HG03039 (cell line): ENCODE data around the gene TSN.

ENCODE experiments used
- ATAC-seq: cut with Tn5 transposase; IDR thresholded peaks from one replicate; pipeline ENCODE4 v1.9.1; 2021; ENCODE audit warnings: mild to moderate bottlenecking, moderate library complexity; ENCODE audit not compliant: unreplicated experiment

Gene TSN

DNA sequence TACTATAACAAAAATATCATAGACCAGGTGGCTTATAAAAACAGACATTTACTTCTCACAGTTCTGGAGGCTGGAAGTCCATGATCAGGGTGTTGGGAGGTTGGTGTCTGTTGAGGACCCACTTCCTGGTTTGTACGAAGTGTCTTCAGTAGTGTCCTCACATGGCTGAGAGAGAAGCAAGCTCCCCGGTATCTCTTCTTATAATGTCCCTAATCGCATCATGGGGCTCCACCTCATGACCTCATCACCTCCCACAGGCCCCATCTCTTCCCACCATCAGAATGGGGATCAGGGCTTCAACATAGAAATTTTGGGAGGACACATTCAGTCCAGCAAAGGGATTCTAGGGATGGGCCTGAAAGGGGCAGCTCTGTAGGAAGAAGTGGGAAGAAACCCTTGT is 14.0 kb upstream of the TSN start:
- ATAC-seq, result no peak

GRCh38 chr2:121746071-121746578 is 9.3 kb upstream of the TSN start:
- no peak for ATAC-seq

DNA sequence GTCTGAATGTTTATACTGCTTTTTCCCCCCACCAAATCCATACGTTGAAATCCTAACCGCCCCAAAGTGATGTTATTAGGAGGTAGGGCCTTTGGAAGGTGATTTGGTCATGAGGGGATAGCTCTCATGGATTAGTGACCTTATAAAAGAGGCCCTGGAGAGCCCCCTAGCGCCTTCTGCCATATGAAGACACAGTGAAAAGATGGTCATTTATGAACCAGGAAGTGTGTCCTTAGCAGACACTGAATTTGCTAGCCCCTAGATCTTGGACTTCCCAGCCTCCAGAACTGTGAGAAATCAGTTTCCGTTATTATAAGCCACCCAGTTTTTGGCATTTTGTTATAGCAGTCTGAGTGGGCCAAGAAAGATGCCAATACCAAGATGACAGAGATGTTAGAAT is 7.2 kb upstream of the TSN start:
- no peak for ATAC-seq

DNA sequence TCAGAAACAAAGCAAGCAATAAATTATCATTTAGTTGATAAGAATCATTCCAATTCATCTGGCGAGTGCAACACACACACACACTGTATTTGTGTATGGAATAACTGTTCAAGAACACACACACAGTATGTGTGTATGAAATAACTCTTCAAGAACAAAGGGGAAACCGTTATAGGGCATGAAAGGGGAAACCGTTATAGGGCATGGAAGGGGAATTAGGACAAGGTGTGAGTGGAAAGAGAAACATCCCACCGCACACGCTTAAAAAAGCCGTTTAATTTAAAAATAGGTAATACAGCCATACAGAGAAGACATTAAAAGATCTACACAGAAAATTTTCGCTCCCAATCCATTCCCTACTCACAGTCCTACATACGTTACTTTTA is 607 bp upstream of the TSN start:
- no peak for ATAC-seq

- ATAC-seq, result no peak
Observed at GRCh38 chr2:121764681-121765228, 9.3 kb downstream of the TSN start.

GRCh38 chr2:121766624-121767023 is 11.2 kb downstream of the TSN start:
- no peak for ATAC-seq

- ATAC-seq, result no peak
Observed at GRCh38 chr2:121768143-121768755, 12.8 kb downstream of the TSN start.

GRCh38 chr2:121771976-121772742 is 16.7 kb downstream of the TSN start:
- no peak for ATAC-seq

DNA sequence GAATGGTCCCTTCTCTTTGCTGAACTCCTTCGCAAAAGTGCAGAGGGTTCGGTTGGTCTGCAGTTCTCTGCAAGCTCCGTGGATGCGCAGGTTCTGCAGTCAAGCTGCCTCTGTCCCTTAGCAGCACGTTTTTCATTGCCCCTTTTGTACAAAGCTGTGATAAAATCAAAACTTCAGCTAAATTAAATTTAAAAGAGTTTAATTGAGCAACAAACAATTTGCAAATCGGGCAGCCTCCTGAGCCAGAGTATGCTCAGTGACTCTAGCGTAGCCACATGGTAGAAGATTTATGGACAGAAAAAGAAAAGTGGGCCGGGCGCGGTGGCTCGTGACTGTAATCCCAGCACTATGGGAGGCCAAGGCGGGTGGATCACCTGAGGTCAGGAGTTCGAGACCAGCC is 18.8 kb downstream of the TSN start:
- ATAC-seq, result no peak

DNA sequence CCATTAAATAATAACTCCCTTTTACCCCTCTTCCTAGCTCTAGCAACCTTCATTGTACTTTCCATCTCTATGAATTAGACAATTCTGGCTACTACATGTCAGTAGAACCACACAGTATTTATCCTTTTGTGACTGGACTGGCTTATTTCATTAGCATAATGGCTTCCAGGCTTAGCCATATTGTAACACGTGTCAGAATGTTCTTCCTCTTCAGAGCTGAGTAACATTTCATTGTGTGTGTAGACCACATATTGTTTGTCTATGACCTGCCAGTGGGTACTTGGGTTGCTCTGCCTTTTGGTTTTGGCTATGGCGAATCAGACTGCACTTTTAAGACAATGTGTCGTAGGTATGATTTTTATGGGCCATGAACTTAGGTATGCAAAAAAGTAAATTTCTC is 20.9 kb downstream of the TSN start:
- no peak for ATAC-seq

- ATAC-seq, result no peak
Observed at GRCh38 chr2:121776885-121777698, 21.6 kb downstream of the TSN start.

- no peak for ATAC-seq
Observed at GRCh38 chr2:121777699-121778058, 22.2 kb downstream of the TSN start.

DNA sequence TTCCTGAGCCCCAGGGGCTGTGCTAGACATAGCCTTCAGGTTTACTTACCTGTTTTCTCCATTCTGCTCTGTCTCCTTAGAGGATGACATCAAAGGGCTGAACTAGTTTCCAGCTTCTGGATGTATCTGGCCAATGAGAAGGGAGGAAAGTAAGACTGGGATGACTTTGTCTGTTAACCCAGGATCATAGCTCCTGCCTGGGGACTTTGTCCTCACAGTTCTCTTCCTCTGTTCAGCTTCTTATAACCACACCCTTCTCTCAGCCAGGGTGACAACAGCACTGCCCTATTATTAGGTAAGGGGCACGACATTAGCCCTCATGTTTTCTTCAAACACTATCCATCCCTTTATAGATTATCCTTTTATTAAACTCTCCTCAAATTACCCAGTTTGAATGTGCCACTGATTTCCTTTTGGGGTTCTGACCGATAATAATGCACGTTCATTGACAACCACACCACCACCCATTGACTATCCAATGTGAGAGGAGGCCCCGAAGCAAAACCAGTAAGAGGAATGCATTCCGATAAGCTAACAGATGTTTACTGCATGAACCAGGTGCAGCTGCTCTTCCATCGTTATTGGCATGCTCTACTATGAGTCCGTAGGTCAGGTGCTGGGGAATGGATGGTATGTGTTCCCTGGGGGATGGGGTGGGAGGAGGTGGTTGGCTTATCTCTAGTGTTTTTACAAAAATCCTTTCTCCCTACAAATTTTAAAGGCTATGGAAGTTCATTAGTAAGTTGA is 23.5 kb downstream of the TSN start:
- no peak for ATAC-seq

DNA sequence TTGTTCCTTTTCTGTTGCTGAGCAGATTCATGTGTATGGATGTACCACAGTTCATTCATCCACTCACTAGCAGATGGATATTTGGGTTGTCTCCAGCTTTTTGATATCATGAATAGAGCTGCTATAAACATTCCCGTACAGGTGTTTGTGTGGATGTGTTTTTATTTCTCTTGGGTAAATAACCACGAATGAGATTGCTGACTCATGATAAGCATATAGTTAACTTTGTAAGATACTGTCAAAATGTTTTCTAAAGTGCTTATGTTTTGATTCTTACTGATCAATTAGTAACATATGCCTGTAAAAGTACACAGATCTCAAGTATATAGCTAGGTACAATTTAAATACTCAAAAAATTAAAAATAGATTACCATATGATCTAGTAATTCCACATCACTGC is 27.7 kb downstream of the TSN start:
- ATAC-seq, result no peak

- no peak for ATAC-seq
Observed at GRCh38 chr2:121788685-121789084, 33.2 kb downstream of the TSN start.

DNA sequence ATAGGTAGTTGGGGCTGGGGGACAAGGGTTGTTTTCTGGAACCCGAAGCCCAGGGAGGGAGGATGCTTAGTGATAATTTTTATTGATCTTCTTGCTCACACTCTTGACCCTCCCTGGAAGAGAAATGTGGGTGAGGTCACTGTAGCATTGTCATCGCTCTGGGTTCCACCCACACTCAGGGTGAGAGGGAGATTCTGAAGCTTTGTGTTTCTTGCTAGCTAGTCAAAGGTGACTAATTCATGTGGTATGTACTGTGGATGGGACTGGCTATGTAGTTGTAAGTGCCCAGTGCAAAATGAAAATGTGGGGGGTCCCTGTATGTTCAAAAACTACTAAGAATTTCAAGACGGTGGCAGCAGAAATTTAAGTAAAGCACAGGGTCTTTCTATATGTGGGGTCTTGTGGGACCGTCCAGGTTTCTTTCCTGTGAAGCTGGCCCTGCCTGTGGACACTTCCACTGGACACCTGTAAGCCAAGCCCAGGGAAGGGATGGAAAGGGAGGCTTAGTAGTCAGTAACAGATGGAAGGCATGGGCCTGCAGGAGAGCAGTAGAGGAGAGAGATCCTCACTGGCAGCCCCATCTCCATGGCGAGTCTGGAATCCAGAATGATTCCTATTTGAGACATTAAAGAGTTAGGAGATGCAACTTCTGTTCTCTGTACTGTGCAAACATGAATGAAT is 35.0 kb downstream of the TSN start:
- ATAC-seq, result no peak

DNA sequence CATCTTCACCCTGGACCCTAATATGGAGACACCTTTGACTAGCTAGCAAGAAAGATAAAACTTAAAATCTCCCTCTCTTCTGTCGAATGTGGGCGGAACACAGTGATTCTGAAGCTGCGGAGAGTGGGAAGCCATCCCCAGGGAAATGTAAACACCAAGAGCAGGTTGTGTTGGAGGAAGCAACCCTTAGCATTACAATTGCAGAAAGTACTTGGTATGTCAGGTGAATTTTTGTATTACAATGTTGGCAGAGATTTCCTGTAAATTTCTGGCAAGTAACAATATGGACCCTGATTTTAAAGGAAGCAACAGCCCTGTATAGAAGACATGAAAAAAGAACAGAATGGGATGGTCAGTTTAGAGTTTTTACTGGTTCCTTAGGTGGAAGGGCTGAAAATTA is 35.8 kb downstream of the TSN start:
- no peak for ATAC-seq

GRCh38 chr2:121791801-121792221 is 36.4 kb downstream of the TSN start:
- no peak for ATAC-seq

DNA sequence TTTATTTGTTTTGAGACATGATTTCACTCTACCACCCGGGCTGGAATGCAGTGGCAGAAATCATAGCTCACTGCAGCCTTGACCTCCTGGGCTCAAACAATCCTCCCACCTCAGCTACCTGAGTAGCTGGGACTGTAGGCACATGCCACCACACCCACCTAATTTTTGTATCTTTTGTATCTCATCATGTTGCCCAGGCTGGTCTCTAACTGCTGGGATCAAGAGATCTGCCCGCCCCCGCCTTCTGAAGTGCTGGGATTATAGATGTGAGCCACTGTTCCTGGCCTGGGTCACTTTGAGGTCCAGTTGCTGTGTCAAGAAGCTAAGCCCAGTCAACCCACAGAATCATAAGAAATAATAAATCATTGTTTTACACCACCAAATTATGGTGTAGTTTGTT is 38.4 kb downstream of the TSN start:
- ATAC-seq, result no peak

- ATAC-seq, result no peak
Observed at GRCh38 chr2:121794233-121794632, 38.8 kb downstream of the TSN start.
